OCI-LY3 (cell line): Measurements from ENCODE around the gene MIGA2.

Source experiments
- H2AFZ ChIP-seq: fragments of 200-600, 300-600 bp; shearing (Covaris generic); 2 replicates; pipeline ENCODE4 v1.6.0; 2014; ENCODE audit warnings: antibody characterized with exemption, low read depth, low read length
- H3K27ac ChIP-seq: fragments of 200-600, 300-600 bp; sonication (generic); 2 replicates; pipeline ENCODE4 v1.5.1; 2014; ENCODE audit warnings: mild to moderate bottlenecking, low read length, moderate library complexity, mixed read lengths
- H3K27me3 ChIP-seq: fragments of 200-600, 300-600 bp; sonication (generic); 2 replicates; pipeline ENCODE4 v1.6.1; 2014; ENCODE audit warnings: low read depth, low read length, mixed read lengths
- H3K36me3 ChIP-seq: fragments of 200-600, 300-600 bp; sonication (generic); replicated peaks from 2 replicates; pipeline ENCODE3; 2014; ENCODE audit warnings: low read depth, low read length, mixed read lengths
- H3K4me1 ChIP-seq: fragments of 300-600, 200-600 bp; sonication (generic); 2 replicates; pipeline ENCODE4 v1.6.1; 2014; ENCODE audit warnings: low read length, mixed read lengths
- H3K4me2 ChIP-seq: fragments of 200-600, 300-600 bp; sonication (generic); 2 replicates; pipeline ENCODE4 v1.6.1; 2014; ENCODE audit warnings: low read length, mixed read lengths
- H3K4me3 ChIP-seq: fragments of 300-600, 200-600 bp; sonication (generic); 2 replicates; pipeline ENCODE4 v1.5.1; 2014; ENCODE audit warnings: antibody characterized with exemption, mild to moderate bottlenecking, low read length, moderate library complexity
- H3K79me2 ChIP-seq: fragments of 300-600, 200-600 bp; shearing (Covaris generic); 2 replicates; pipeline ENCODE4 v1.6.1; 2014; ENCODE audit warnings: mild to moderate bottlenecking, low read length, mixed read lengths
- H3K9ac ChIP-seq: fragments of 300-600, 200-600 bp; shearing (Covaris generic); 2 replicates; pipeline ENCODE4 v1.6.0; 2014; ENCODE audit warnings: mild to moderate bottlenecking, low read length, moderate library complexity
- H3K9me3 ChIP-seq: fragments of 200-600, 300-600 bp; shearing (Covaris generic); 2 replicates; pipeline ENCODE4 v1.6.1; 2014; ENCODE audit warnings: low read length, mixed read lengths; ENCODE audit not compliant: insufficient read depth
- H4K20me1 ChIP-seq: fragments of 200-600, 300-600 bp; sonication (generic); 2 replicates; pipeline ENCODE4 v1.6.1; 2016; ENCODE audit warnings: low read length, mixed read lengths; ENCODE audit not compliant: insufficient read depth
- CTCF ChIP-seq: fragments of 200-600, 300-600 bp; sonication (generic); IDR thresholded peaks from 2 replicates; pipeline ENCODE4 v1.5.1; 2014; ENCODE audit warnings: antibody characterized with exemption, low read length, low read depth
- EZH2phosphoT487 ChIP-seq: fragments of 200-600 bp; shearing (Covaris generic); IDR thresholded peaks from 2 replicates; pipeline ENCODE4 v1.6.1; 2018; ENCODE audit warnings: antibody characterized with exemption, mixed run types, low read depth

MIGA2 gene

GRCh38 chr9:129098328-129098727 lies 61.9 kb downstream of the MIGA2 start:
- Histone ChIP-seq H3K27me3 (no peaks in the 10 kb centered on the region), H3K4me1 (no peaks in the 10 kb centered on the region), H3K36me3 (no peaks in the 10 kb centered on the region), H3K27ac (no peak overlapping the region), H3K79me2 (no peaks in the 10 kb centered on the region), H2AFZ (no peak overlapping the region), H3K4me3 (no peak overlapping the region), H3K4me2 (no peak overlapping the region), H3K9ac (no peak overlapping the region), H3K9me3 (no peaks in the 10 kb centered on the region), H4K20me1 (no peaks in the 10 kb centered on the region)
- TF ChIP-seq EZH2phosphoT487 (no peak), CTCF (no peak)

GRCh38 chr9:129100383-129101169 lies 64.2 kb downstream of the MIGA2 start:
- H2AFZ ChIP-seq = no peak overlapping the region
- no peaks in the 10 kb centered on the region for H3K36me3 ChIP-seq
- H3K4me3 ChIP-seq = no peak overlapping the region
- no peaks in the 10 kb centered on the region for H3K79me2 ChIP-seq
- 0 out of 2 replicates have a peak, but pooled peaks cover under 1% of the 10 kb centered on the region for H3K27me3 ChIP-seq
- H4K20me1 ChIP-seq = no peaks in the 10 kb centered on the region
- H3K4me2 ChIP-seq = no peak overlapping the region
- H3K9ac ChIP-seq = no peak overlapping the region
- no peaks in the 10 kb centered on the region for H3K4me1 ChIP-seq
- H3K9me3 ChIP-seq = no peaks in the 10 kb centered on the region
- no peak overlapping the region for H3K27ac ChIP-seq
- no peak for TF ChIP-seq EZH2phosphoT487
- no peak for TF ChIP-seq CTCF

DNA sequence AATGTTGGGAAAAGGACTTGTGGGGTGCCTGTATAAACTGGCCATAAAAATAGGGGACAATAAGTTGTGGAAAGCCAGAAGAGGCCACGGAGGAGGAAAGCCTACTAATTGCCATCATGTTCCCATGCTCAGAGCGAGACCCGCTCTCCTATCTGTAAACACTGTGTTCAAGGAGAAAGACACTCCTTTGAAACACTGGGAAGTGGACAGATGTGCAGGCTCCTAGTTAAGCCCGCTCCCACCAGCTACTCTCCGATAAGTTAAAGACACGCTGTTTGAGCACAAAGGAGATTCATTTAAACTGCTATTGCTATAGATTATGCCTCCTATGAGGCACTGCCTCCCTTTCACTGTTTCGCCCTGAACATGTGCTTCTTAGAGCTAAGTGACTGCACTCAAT lies 64.9 kb downstream of the MIGA2 start:
- Histone ChIP-seq H3K4me3 (no peak overlapping the region), H3K36me3 (no peaks in the 10 kb centered on the region), H2AFZ (no peak overlapping the region), H3K79me2 (no peaks in the 10 kb centered on the region), H3K27me3 (peaks cover 6% of the 10 kb centered on the region; the same call in 1 of the 2 replicates), H3K4me2 (no peak overlapping the region), H3K9me3 (no peaks in the 10 kb centered on the region), H3K9ac (no peak overlapping the region), H3K27ac (no peak overlapping the region), H4K20me1 (no peaks in the 10 kb centered on the region), H3K4me1 (no peaks in the 10 kb centered on the region)
- TF ChIP-seq EZH2phosphoT487 = no peak

- Histone ChIP-seq H3K27ac (no peak overlapping the region), H3K9ac (no peak overlapping the region), H3K27me3 (peaks cover 6% of the 10 kb centered on the region; the same call in 1 of the 2 replicates), H3K4me1 (no peaks in the 10 kb centered on the region), H3K79me2 (no peaks in the 10 kb centered on the region), H3K36me3 (no peaks in the 10 kb centered on the region), H3K4me2 (no peak overlapping the region), H4K20me1 (no peaks in the 10 kb centered on the region), H3K4me3 (no peak overlapping the region), H2AFZ (no peak overlapping the region), H3K9me3 (no peaks in the 10 kb centered on the region)
- TF ChIP-seq EZH2phosphoT487 (no peak), CTCF (no peak)
These were observed 65.7 kb downstream of the MIGA2 start for GRCh38 chr9:129102095-129102525.
